ENCODE results near the gene DCPS.
"Not testable (repeated sequence)": the region's sequence is repeated elsewhere in the genome, so short reads cannot be mapped to it uniquely, and the experiment has no call there.

The DCPS gene

GRCh38 chr11:126383339-126384335, 79.8 kb downstream of the DCPS start:
- no peak for DNase-seq (ENCODE audit: low spot score)

GRCh38 chr11:126384449-126385070, 80.7 kb downstream of the DCPS start:
- DNase-seq (ENCODE audit: low spot score) = no peak

- no peak for DNase-seq (ENCODE audit: low spot score)
Measured at GRCh38 chr11:126385991-126386728, 82.3 kb downstream of the DCPS start.

- DNase-seq (ENCODE audit: low spot score) = not testable (repeated sequence)
Measured at GRCh38 chr11:126386729-126387071, 82.8 kb downstream of the DCPS start.

- DNase-seq (ENCODE audit: low spot score) = no peak
Measured at GRCh38 chr11:126387857-126388256, 84.0 kb downstream of the DCPS start.

- no peak for DNase-seq (ENCODE audit: low spot score)
Measured at GRCh38 chr11:126390272-126390867, 86.5 kb downstream of the DCPS start.

- DNase-seq (ENCODE audit: low spot score) = no peak
Measured at GRCh38 chr11:126391286-126391954, 87.6 kb downstream of the DCPS start.

- DNase-seq (ENCODE audit: low spot score) = peak; percentile 36
Measured at GRCh38 chr11:126391970-126392632, 88.2 kb downstream of the DCPS start.

GRCh38 chr11:126392633-126393013, 88.8 kb downstream of the DCPS start:
- DNase-seq (ENCODE audit: low spot score) = no peak

- no peak for DNase-seq (ENCODE audit: low spot score)
Measured at GRCh38 chr11:126393143-126393542, 89.3 kb downstream of the DCPS start.

GRCh38 chr11:126394036-126394435, 90.2 kb downstream of the DCPS start:
- no peak for DNase-seq (ENCODE audit: low spot score)

GRCh38 chr11:126394634-126395072, 90.8 kb downstream of the DCPS start:
- not testable (repeated sequence) for DNase-seq (ENCODE audit: low spot score)
